GM18873 (cell line): ENCODE data around the gene RNF166.

Experiments used
- ATAC-seq: cut with Tn5 transposase; IDR thresholded peaks from one replicate; pipeline ENCODE4 v1.9.1; 2021; ENCODE audit warnings: mild to moderate bottlenecking, moderate library complexity, moderate number of reproducible peaks; ENCODE audit not compliant: unreplicated experiment, low FRiP score

RNF166 gene

DNA sequence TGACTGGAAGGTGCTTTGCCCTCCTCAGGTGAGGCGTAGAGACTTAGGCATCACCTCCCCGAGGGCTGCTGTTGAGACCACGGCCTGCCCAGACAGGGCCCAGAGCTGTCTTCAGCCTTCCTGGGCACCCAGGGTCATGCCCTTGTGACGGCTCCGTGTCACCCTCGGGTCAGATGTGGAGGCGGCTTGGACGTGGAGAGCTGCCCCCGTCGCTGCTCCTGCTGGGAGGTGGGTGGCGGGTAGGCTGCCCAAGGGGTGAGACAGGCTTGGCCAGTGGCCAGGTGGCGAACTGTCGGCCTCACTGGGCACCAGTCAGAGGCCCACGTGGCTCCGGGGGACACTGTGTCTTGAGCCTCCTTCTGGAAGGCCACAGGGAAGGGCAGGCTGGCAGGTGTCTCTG is 11.0 kb downstream of the RNF166 start:
- no peak for ATAC-seq

GRCh38 chr16:88694221-88695087 is 11.8 kb downstream of the RNF166 start:
- no peak for ATAC-seq

GRCh38 chr16:88693420-88694177 is 12.6 kb downstream of the RNF166 start:
- ATAC-seq: no peak

- ATAC-seq: no peak
Observed at GRCh38 chr16:88692861-88693260, 13.3 kb downstream of the RNF166 start.

DNA sequence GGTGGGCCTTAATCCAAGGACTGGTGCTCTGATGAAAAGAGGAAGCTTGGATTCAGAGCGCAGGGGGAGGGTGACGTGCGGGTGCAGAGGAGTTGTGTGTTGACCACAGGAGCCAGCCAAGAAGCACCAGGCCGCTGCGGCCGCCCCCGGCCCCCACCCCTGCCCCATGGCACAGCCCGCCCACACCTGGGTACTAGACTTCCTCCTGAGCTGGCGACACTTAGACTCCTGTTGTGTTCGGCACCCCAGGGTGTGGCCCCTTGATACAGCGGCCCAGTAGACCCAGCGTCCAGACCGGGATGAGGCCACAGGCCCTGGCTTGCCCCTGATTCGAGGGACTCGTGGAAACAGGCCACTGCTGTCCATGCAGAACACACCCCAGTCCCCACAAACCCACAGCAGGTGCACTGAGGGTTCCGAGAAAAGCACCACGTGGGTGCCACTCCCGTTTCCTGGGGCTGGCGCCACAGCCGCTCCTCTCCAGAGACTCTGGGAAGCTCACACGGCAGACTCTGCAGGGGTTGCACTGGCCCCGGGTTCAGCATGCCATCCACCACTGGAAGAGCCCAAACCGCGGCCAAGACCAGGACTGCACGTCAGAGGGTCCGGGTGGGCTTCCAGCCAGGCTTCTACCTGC is 14.2 kb downstream of the RNF166 start:
- no peak for ATAC-seq

DNA sequence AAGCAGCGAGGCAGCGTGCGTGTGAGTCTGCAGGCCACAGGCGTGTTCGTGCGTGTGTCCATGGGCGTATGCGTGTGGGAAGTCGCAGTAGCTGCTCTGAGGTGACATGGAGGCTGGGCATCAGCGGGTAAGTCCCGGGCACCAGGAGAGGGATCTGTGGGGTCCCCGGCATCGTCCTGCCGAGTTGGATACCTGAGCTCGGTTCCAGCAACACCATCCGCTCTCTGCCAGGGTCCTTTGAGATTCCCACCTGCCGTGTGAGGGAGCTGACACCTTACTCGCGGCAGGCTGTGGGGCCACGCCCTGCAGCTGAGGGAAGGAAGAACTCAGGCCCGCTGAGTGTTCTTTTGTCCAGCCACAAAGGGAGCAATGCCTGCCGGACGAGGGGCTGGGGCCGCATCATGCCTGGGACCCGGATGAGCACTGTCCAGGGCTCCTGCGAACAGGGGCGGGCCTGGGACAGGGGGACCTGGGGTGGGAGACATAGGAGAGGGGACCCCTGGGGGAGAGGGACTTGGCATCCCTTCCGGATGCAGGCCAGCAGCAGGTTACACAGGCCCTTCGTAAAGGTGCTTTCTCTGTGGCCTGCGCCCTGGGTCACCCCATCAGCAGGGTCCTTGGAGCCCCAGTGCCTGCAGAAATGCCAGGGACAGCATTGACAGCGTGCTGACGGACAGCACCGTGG is 14.9 kb downstream of the RNF166 start:
- no peak for ATAC-seq

GRCh38 chr16:88690341-88691128 is 15.7 kb downstream of the RNF166 start:
- no peak for ATAC-seq

- no peak for ATAC-seq
Observed at GRCh38 chr16:88688013-88688778, 18.0 kb downstream of the RNF166 start.

- ATAC-seq: no peak
Observed at GRCh38 chr16:88687676-88688012, 18.6 kb downstream of the RNF166 start.

DNA sequence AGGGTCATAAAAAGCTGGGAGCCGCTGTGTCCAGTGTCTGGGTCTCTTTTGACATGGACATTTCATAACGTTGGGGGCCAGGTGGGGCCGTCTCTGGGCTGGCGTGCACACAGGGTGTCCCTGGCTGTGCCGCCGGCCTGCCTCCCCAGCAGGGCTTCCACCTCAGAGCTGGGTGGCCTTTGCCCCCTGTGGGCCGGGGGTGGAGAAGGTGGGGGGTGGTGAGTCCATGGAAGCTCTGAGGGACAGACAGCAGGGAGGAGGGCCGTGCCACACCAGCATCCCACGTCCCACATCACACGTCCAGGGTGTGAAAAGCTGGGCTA is 19.0 kb downstream of the RNF166 start:
- ATAC-seq: no peak

GRCh38 chr16:88686439-88687253 is 19.6 kb downstream of the RNF166 start, which contains the start of gene SNAI3:
SNAI3 (minus strand) TSS chr16:88686507; CDS start chr16:88686406, 101 bp downstream.
- peak; percentile 44 for ATAC-seq

DNA sequence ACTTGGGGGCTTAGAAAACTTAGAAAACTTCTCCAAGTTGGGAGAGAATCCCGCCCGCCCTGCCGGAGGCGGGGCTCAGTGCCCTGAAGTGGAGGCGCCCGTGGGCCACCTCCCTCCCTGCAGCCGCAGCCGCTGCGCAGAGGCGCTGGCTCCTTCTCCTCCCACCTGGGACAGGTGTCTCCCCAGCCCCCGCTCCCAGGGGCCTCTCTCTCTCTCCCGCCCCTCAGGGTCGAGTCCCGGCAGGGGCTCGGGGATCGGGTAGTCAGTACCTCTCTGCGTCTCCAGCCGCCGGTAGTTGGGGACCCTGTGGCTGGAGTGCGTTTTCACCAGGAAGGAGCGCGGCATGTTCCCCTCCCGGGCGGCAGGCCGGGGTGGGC is 20.2 kb downstream of the RNF166 start:
- ATAC-seq: peak; percentile 9

DNA sequence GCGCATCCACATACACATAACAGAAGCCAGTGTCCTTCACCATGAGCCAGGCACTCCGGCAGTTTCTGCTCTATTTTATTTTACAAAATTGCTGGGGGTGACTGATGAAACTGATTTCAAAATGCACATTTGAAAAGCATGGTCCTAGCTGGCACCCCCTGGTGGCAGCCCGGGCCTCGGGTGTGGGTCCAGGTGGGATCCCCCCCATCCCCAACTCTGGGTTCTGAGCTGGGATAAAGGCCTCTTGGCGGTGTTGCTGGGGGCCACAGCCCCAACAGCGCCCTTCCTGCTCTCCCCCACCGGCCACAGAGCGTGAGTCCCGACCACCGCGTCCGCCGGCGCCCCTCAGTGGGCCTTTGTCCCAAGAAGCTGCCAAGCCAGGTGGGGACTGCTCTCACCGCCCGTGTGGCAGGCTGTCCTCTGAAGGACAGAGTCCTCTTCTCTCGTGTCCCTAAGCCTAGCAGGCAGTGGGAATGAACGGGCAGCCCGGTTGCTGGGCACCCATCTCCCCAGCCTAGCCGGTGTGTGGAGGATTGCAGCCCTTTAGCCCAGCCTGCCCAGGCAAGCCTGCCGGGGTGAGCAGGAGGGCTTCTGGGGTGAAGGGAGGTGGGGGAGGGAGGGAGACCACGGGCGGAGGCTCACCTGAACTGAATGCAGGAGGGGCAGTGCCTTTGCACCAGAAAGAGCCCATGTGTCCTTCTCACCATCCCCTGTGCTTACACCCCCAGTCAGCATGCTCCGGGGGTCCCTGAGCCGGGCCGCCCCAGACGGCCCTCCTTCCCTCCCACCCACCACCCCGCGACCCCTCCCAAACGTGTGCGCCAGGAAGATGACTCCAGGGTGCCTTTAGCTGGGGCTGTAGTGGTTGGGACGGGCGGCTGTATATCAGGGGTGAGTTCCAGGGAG is 20.8 kb downstream of the RNF166 start:
- ATAC-seq: no peak

GRCh38 chr16:88684569-88685155 is 21.5 kb downstream of the RNF166 start:
- ATAC-seq: no peak

- peak; percentile 54 for ATAC-seq
Observed at GRCh38 chr16:88681709-88682451, 24.3 kb downstream of the RNF166 start.

GRCh38 chr16:88681084-88681680 is 25.0 kb downstream of the RNF166 start:
- ATAC-seq: no peak
